CD14-positive monocyte (primary cell): ENCODE measurements around the gene ITGA4. TPM values are rescaled to one million over a fixed set of nuclear protein-coding genes. Genes with fewer than 3 reads are reported as not detected.
A peak's percentile ranks its signal among the peaks of the same experiment; 100 is the strongest.

ENCODE experiments used
- DNase-seq, 3 donors: peaks; one replicate each; pipeline ENCODE4 v3.0.0-alpha.2; 2011 to 2022
- H2AFZ ChIP-seq: 2 replicates; pipeline ENCODE4 v1.6.0; 2012; ENCODE audit warnings: mild to moderate bottlenecking, low read depth, low read length, inconsistent platforms; ENCODE audit not compliant: insufficient read depth, poor library complexity, severe bottlenecking
- H3K27ac ChIP-seq, 2 donors: 1 replicate in 1 of 2; 2 replicates in 1 of 2; pipeline ENCODE4 v1.5.1; 2012 to 2013; ENCODE audit warnings: low read length in 2 of 2, control low read depth in 1 of 2, inconsistent platforms in 1 of 2, low read depth in 1 of 2, mild to moderate bottlenecking in 1 of 2
- H3K27me3 ChIP-seq, 2 donors: one replicate each; pipeline versions ENCODE4 v1.6.0 to v1.6.1; 2011 to 2013; ENCODE audit warnings: low read length in 2 of 2; ENCODE audit not compliant: control insufficient read depth in 2 of 2, insufficient read depth in 2 of 2
- H3K36me3 ChIP-seq, 2 donors: replicated peaks in 1 of 2; 1 replicate in 1 of 2; 2 replicates in 1 of 2; pipeline versions ENCODE4 v1.5.1 to v1.6.1; 2012 to 2013; ENCODE audit warnings: low read length in 2 of 2, control low read depth in 1 of 2, inconsistent platforms in 1 of 2, mild to moderate bottlenecking in 1 of 2; ENCODE audit not compliant: insufficient read depth in 2 of 2, control insufficient read depth in 1 of 2
- H3K4me1 ChIP-seq, 2 donors: 1 replicate in 1 of 2; 2 replicates in 1 of 2; pipeline versions ENCODE4 v1.5.1 to v1.6.1; 2012 to 2013; ENCODE audit warnings: low read length in 2 of 2, control low read depth in 1 of 2, inconsistent platforms in 1 of 2, mild to moderate bottlenecking in 1 of 2, moderate library complexity in 1 of 2; ENCODE audit not compliant: insufficient read depth in 2 of 2, control insufficient read depth in 1 of 2
- H3K4me2 ChIP-seq: replicated peaks from 2 replicates; pipeline ENCODE3; 2012; ENCODE audit warnings: low read length, moderate library complexity, mild to moderate bottlenecking; ENCODE audit not compliant: poor library complexity, severe bottlenecking; ENCODE audit errors: extremely low read depth
- H3K4me3 ChIP-seq, 3 experiments: fragments of 200-600 bp in 1 of 3; sonication (generic) in 1 of 3; replicated peaks in 1 of 3; 1 replicate in 2 of 3; 2 replicates in 1 of 3; pipeline ENCODE4 v1.5.1; 2011 to 2013; ENCODE audit warnings: low read length in 3 of 3, mild to moderate bottlenecking in 3 of 3, control low read depth in 2 of 3, low read depth in 2 of 3, inconsistent platforms in 1 of 3, moderate library complexity in 1 of 3
- H3K79me2 ChIP-seq: 2 replicates; pipeline ENCODE4 v1.6.0; 2012; ENCODE audit warnings: mild to moderate bottlenecking, control low read depth, inconsistent platforms, low read length, moderate library complexity; ENCODE audit not compliant: insufficient read depth
- H3K9ac ChIP-seq: 2 replicates; pipeline ENCODE4 v1.6.0; 2017; ENCODE audit warnings: low read length, mild to moderate bottlenecking; ENCODE audit not compliant: insufficient read depth, poor library complexity, severe bottlenecking
- H3K9me3 ChIP-seq, 2 donors: replicated peaks in 1 of 2; 1 replicate in 1 of 2; 2 replicates in 1 of 2; pipeline versions ENCODE4 v1.5.1 to v1.6.1; 2012 to 2013; ENCODE audit warnings: low read length in 2 of 2, control low read depth in 1 of 2; ENCODE audit not compliant: control insufficient read depth in 1 of 2, insufficient read depth in 1 of 2
- H4K20me1 ChIP-seq: 2 replicates; pipeline ENCODE4 v1.6.0; 2012; ENCODE audit warnings: mild to moderate bottlenecking, low read length, control low read depth, moderate library complexity; ENCODE audit not compliant: insufficient read depth
- H3K27ac Mint-ChIP-seq, 7 donors: one replicate each; pipeline ENCODE4 v1.8.0; 2020; ENCODE audit warnings: mild to moderate bottlenecking in 7 of 7, mixed read lengths in 7 of 7, moderate library complexity in 6 of 7, inconsistent platforms in 2 of 7
- H3K27me3 Mint-ChIP-seq, 3 donors: one replicate each; pipeline ENCODE4 v1.8.0; 2021 to 2022; ENCODE audit warnings: low read depth in 3 of 3, mild to moderate bottlenecking in 3 of 3, mixed read lengths in 3 of 3, moderate library complexity in 3 of 3, inconsistent platforms in 1 of 3
- H3K36me3 Mint-ChIP-seq, 2 donors: one replicate each; pipeline ENCODE4 v1.8.0; 2020; ENCODE audit warnings: mixed read lengths in 2 of 2, inconsistent platforms in 1 of 2, mild to moderate bottlenecking in 1 of 2
- H3K4me1 Mint-ChIP-seq: one replicate; pipeline ENCODE4 v1.8.0; 2020; ENCODE audit warnings: mild to moderate bottlenecking, mixed read lengths
- H3K4me3 Mint-ChIP-seq, 2 donors: one replicate each; pipeline ENCODE4 v1.8.0; 2020; ENCODE audit warnings: mild to moderate bottlenecking in 2 of 2, mixed read lengths in 2 of 2, moderate library complexity in 1 of 2
- H3K9me3 Mint-ChIP-seq, 7 donors: one replicate each; pipeline ENCODE4 v1.8.0; 2020 to 2022; ENCODE audit warnings: mixed read lengths in 7 of 7, mild to moderate bottlenecking in 6 of 7, moderate library complexity in 6 of 7, inconsistent platforms in 2 of 7
- CTCF ChIP-seq: fragments of 200-600 bp; IDR thresholded peaks from one replicate; pipeline ENCODE4 v1.8.0; 2022; ENCODE audit warnings: antibody characterized with exemption, mild to moderate bottlenecking
- WGBS: methylation state at CpG from one replicate; pipeline ENCODE4 v1.1.5; 2013; ENCODE audit warnings: missing lambda C conversion rate; ENCODE audit not compliant: insufficient coverage; 5-methylcytosine and 5-hydroxymethylcytosine counted together
- intact Hi-C, 2 donors: fragments of 100-400 bp; cut with micrococcal nuclease; formaldehyde crosslinking; loops; one replicate each; pipeline versions ENCODE4 v1.15.0 to v1.15.1; 2023
- polyA plus RNA-seq, 3 donors: library from polyadenylated mRNA; depleted of rRNA in 1 of 3; unstranded in 2 of 3; stranded (reverse) in 1 of 3; fragments of 300-500 nt in 2 of 3; fragments of >200 nt in 1 of 3; fragmentation: Illumina TruSeq in 2 of 3; gene quantifications; 1 replicate in 2 of 3; 2 replicates in 1 of 3; pipeline ENCODE4 v1.2.3, GENCODE V29; 2012 to 2021

ITGA4 gene
- polyA plus RNA-seq, 3 donors, result 66.1 to 97.3 (median 84.1) TPM

GRCh38 chr2:181464966-181465365 lies 7.8 kb downstream of the ITGA4 start:
- Histone ChIP-seq H3K79me2 (peaks cover 97% of the 10 kb centered on the region), H4K20me1 (peaks cover 95% of the 10 kb centered on the region), H3K9me3 (no peaks in the 10 kb centered on the region), H3K4me3 (no peak overlapping the region), H3K36me3 (peaks cover 10 to 45% of the 10 kb centered on the region in 2 donors), H3K4me2 (no peak overlapping the region), H3K27me3 (no peaks in the 10 kb centered on the region), H3K27ac (peak overlapping the region in 1 of 2 donors; percentile 33), H3K4me1 (peaks cover 27 to 54% of the 10 kb centered on the region in 2 donors), H3K9ac (no peak overlapping the region), H2AFZ (no peak overlapping the region)
- peak overlapping the region in 6 of 7 donors; percentile 27 to 70 (median 64) for H3K27ac Mint-ChIP-seq
- TF ChIP-seq CTCF, result no peak
- no peak for DNase-seq
- H3K36me3 Mint-ChIP-seq, result peaks cover 24 to 48% of the 10 kb centered on the region in 2 donors
- WGBS, result 51% methylated on average over 2 of the region's 2 CpGs
- no peaks in the 10 kb centered on the region for H3K9me3 Mint-ChIP-seq
- H3K27me3 Mint-ChIP-seq, result no peaks in the 10 kb centered on the region
- H3K4me3 Mint-ChIP-seq, result peak overlapping the region in 1 of 2 donors; percentile 46
- H3K4me1 Mint-ChIP-seq, result peaks cover 57% of the 10 kb centered on the region
- intact Hi-C loops, result loop anchor here in 1 of 2 donors (10.0 kb wide), 2 partner anchors 360 to 390 kb away; no protein-coding TSS in a partner anchor

GRCh38 chr2:181465676-181466375 lies 8.6 kb downstream of the ITGA4 start:
- peaks cover 12 to 52% of the 10 kb centered on the region in 2 donors for H3K36me3 ChIP-seq
- H3K4me1 Mint-ChIP-seq, result peaks cover 54% of the 10 kb centered on the region
- H3K36me3 Mint-ChIP-seq, result peaks cover 24 to 48% of the 10 kb centered on the region in 2 donors

More at GRCh38 chr2:181465676-181466375, 8.6 kb downstream of the ITGA4 start:
- no peaks in the 10 kb centered on the region for H3K27me3 Mint-ChIP-seq
- H3K27me3 ChIP-seq, result no peaks in the 10 kb centered on the region
- no peak overlapping the region for H3K4me3 ChIP-seq
- H3K4me2 ChIP-seq, result no peak overlapping the region
- H3K27ac Mint-ChIP-seq, result peak overlapping the region in 5 of 7 donors; percentile 8 to 73 (median 24)
- H2AFZ ChIP-seq, result no peak overlapping the region
- intact Hi-C loops, result loop anchor here in 1 of 2 donors (10.0 kb wide), 2 partner anchors 361 to 391 kb away; no protein-coding TSS in a partner anchor
- peak in 1 of 3 donors; percentile 8 for DNase-seq
- no peaks in the 10 kb centered on the region for H3K9me3 ChIP-seq
- no peak for TF ChIP-seq CTCF
- H3K9me3 Mint-ChIP-seq, result no peaks in the 10 kb centered on the region
- H3K79me2 ChIP-seq, result peaks cover 97% of the 10 kb centered on the region
- no peak overlapping the region for H3K4me3 Mint-ChIP-seq
- peaks cover 95% of the 10 kb centered on the region for H4K20me1 ChIP-seq
- H3K9ac ChIP-seq, result no peak overlapping the region
- H3K4me1 ChIP-seq, result peaks cover 25 to 45% of the 10 kb centered on the region in 2 donors
- 38% methylated on average over 2 of the region's 3 CpGs for WGBS
- peak overlapping the region in 1 of 2 donors; percentile 33 for H3K27ac ChIP-seq
